Measurements from ENCODE around the gene CCR4. TPM values are rescaled to one million over a fixed set of nuclear protein-coding genes. Genes with fewer than 3 reads are reported as not detected.

The CCR4 gene
- total RNA-seq, 2 donors from 2014 or later: 12.1 to 40.9 TPM

- ATAC-seq: no peak
- Mint-ChIP-seq H3K4me3 (no peak overlapping the region), H3K27ac (no peak overlapping the region), H3K9me3 (no peaks in the 10 kb centered on the region), H3K36me3 (peaks cover 7% of the 10 kb centered on the region), H3K27me3 (no peaks in the 10 kb centered on the region), H3K4me1 (ENCODE audit: low read depth in 2 of 2) (peaks cover 13 to 29% of the 10 kb centered on the region in 2 donors)
- DNase-seq (ENCODE audit: low spot score): no peak
Measured at GRCh38 chr3:33001889-33002288, 50.4 kb downstream of the CCR4 start.

DNA sequence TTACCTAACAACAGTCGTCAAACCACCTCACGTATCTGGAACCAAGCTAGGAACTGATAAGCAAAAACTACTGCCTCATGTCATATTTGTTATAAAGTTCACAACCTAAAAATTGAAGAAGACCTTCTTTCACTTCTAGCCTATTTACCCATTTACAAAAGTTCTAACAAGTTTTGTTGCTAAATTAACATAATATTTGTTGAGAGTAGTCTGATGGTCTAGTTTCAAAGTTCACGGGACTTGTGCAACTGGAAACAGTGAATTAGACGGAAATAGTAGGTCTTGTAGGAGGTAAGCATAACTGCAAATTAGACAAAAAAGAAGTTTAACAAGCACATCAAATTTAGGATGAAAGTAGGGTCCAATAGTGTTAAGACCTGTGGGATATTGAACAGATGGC is 51.9 kb downstream of the CCR4 start:
- Mint-ChIP-seq H3K27me3 (no peaks in the 10 kb centered on the region), H3K9me3 (no peaks in the 10 kb centered on the region), H3K27ac (no peak overlapping the region), H3K4me3 (no peak overlapping the region), H3K4me1 (ENCODE audit: low read depth in 2 of 2) (peaks cover 18 to 37% of the 10 kb centered on the region in 2 donors), H3K36me3 (peaks cover 15% of the 10 kb centered on the region)
- no peak for DNase-seq (ENCODE audit: low spot score)
- ATAC-seq: no peak

DNA sequence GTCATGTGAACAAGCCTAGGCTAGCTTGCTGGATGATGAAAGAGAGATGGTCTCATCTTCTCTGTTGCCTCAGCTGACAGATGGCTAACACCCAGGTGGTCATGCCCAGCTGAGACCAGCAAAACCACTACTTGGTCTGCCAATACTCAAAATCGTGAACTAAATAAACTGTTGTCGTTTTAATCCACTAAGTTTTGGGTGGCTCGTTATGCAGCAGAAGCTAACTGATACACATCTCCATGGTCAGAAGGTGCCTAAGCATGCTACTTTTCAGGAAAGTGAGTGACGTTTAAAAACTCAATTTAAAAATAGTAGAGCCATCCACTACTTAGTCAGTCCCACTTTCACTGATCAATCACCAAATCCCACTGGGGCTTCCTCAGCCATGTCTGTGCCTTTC is 52.8 kb downstream of the CCR4 start:
- H3K27me3 Mint-ChIP-seq: no peaks in the 10 kb centered on the region
- H3K4me1 Mint-ChIP-seq (ENCODE audit: low read depth in 2 of 2): peaks cover 18 to 32% of the 10 kb centered on the region in 2 donors
- H3K27ac Mint-ChIP-seq: no peak overlapping the region
- DNase-seq (ENCODE audit: low spot score) (no peak), ATAC-seq (no peak)
- no peak overlapping the region for H3K4me3 Mint-ChIP-seq
- H3K36me3 Mint-ChIP-seq: peaks cover 18% of the 10 kb centered on the region
- no peaks in the 10 kb centered on the region for H3K9me3 Mint-ChIP-seq

- ATAC-seq (no peak), DNase-seq (ENCODE audit: low spot score) (no peak)
- no peaks in the 10 kb centered on the region for H3K9me3 Mint-ChIP-seq
- peaks cover 18% of the 10 kb centered on the region for H3K36me3 Mint-ChIP-seq
- H3K4me3 Mint-ChIP-seq: no peak overlapping the region
- H3K27me3 Mint-ChIP-seq: no peaks in the 10 kb centered on the region
- peaks cover 18 to 29% of the 10 kb centered on the region in 2 donors for H3K4me1 Mint-ChIP-seq (ENCODE audit: low read depth in 2 of 2)
- no peak overlapping the region for H3K27ac Mint-ChIP-seq
Measured at GRCh38 chr3:33004961-33005360, 53.5 kb downstream of the CCR4 start.

Other genes starting within 250 kb of the CCR4 start
- not detected for gene TRIM71, start 133.6 kb upstream of the CCR4 start, total RNA-seq
- gene GLB1, start 145.5 kb downstream of the CCR4 start, total RNA-seq: 10 to 100 TPM; 70.8 to 71.7 TPM
- 10 to 100 TPM; 14.4 to 14.5 TPM for gene TMPPE, start 145.5 kb downstream of the CCR4 start, total RNA-seq
- 10 to 100 TPM; 14.9 to 19.5 TPM for gene CRTAP, start 162.4 kb downstream of the CCR4 start, total RNA-seq

Measured in natural killer cell treated with Interleukin-12 subunit alpha and Interleukin-12 subunit beta and Interleukin-15 and Interleukin-18, amount 100 ng/mL, for 72 hours (primary cell).